A172 (cell line): ENCODE data around the gene MOXD1. TPM values are rescaled to one million over a fixed set of nuclear protein-coding genes. Genes with fewer than 3 reads are reported as not detected.

Source experiments
- DNase-seq: peaks from one replicate; pipeline ENCODE4 v3.0.0-alpha.2; 2015; ENCODE audit warnings: low spot score
- total RNA-seq: library from RNA; depleted of rRNA; stranded (reverse); fragments of >200 nt; shearing (Covaris generic); gene quantifications from 2 replicates; pipeline ENCODE4 v1.2.3, GENCODE V29; 2014

MOXD1 gene
- total RNA-seq, 1 experiment from 2014 or later: 18.5 TPM

- DNase-seq: peak; percentile 67
Observed at GRCh38 chr6:132399376-132400074, 1.8 kb downstream of the MOXD1 start.

DNA sequence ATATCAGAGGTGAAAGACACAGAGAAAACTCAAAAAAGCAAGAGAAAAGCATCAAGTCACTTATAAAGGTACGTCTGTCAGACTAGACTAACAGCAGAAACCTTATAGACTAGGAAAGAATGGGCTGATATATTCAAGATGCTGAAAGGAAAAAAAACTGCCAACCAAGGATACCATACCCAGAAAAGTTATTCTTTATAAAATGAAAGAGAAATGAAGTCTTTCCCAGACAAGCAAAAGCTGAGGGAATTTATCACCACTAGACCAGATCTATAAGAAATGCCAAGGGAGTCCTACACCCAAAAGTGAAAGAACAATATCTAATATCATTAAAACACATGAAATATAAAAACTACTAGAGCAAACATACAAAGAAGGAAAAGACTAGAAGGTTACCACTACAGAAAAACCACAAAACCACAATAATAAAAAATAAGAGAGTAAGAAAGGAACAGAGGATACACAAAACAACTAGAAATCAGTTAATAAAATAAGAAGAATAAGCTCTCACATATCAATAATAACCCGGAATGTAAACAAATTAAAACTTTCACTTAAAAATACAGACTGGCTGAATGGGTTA lies 6.2 kb downstream of the MOXD1 start:
- no peak for DNase-seq

DNA sequence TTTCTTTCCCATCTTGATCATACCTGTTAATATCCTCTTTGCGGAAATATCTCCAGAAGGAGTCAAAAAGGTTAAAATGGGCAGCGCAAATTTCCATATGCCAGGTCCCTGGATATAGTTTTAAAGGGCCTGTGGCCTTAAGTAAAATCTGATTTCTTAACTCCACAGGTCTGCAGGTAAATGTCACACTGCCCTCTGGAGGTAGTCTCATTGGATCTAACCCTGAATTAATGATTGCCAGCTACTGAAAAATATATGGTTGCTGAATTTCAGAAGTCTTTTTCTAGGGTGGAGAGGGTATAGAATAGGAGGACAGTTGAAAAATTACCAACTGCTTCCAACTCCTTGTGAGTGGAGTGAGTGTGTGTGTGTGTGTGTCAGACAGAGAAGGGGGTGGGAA lies 8.5 kb downstream of the MOXD1 start:
- no peak for DNase-seq

DNA sequence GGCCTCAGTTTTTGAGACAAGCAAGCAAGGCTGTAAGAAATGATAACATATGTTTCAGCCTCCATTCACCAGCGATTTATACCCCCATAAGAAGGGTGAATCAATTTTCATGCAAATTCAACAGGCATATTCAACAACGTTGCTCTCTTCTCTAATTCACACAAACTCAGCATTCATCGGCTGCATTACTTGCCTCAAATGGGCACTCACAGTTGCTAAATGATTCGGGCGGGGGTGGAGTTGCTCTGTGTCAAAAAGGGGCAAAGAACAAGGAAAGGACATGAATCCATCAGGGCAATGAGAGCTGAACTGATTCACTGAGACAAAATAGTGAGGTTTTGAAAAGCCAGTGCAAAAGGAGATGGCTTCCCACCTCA lies 9.0 kb downstream of the MOXD1 start:
- DNase-seq: no peak

DNA sequence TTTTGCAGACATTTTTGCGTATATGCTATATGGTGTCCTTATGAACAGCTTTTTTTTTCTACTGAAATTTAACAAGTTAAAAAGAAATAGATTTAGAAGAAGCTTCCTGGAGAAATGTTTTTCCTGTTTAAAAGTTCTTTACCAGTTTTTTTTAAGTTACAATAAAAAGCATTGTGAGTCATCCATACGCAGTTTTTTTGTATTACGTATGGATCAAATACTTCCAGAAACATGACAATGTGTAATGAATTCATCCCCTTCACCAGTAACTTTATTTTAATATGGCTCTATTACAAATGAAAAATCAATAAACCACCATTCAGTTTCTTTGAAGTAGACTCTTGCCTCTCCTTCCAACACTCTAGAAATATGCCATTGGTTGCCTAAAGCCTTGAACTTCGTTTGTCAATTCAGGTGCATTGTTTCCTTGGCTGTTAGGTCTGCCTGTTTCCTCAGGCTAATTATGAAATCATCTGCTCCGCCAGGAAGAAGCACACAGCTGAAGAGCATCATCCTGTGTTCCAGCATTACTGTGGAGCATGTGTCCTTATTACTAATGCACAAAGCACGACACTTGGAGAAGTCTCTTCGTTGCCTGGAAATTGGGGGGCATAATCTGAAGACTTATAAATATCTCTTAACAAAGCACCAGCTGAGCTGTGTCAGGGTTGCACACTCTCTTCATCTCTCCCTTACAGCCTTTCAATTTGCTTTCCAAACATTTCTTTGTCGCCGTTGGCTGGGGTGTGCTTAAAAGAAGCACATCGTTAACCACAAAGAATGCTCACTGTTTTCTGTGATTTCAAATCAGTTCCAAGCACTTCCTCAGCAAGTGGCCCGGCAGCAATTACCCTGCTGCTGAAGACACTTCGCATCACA lies 9.6 kb downstream of the MOXD1 start:
- peak; percentile 83 for DNase-seq

GRCh38 chr6:132390451-132390850 lies 10.8 kb downstream of the MOXD1 start:
- no peak for DNase-seq

- no peak for DNase-seq
Observed at GRCh38 chr6:132390017-132390416, 11.3 kb downstream of the MOXD1 start.

DNA sequence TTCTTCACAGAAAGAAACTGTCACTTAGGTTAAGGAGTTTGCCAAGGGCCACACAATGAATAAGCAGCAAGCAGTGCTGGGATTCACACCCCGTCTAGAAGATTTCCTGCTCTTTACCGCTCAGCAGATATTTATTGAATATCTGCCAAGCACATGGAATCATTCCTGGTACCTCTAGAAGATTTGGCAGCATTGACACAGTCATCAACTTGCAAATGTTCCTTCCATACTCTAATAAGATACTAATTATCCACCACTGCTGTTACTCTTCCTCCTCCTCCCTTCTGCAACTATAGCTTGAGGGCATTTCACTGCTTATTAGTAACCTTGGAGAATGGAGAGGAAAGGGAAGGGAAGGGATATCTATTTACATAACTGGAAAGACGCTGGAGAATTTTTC lies 13.0 kb downstream of the MOXD1 start:
- DNase-seq: no peak

- DNase-seq: no peak
Observed at GRCh38 chr6:132382630-132383175, 18.6 kb downstream of the MOXD1 start.

- no peak for DNase-seq
Observed at GRCh38 chr6:132381381-132381780, 19.9 kb downstream of the MOXD1 start.

DNA sequence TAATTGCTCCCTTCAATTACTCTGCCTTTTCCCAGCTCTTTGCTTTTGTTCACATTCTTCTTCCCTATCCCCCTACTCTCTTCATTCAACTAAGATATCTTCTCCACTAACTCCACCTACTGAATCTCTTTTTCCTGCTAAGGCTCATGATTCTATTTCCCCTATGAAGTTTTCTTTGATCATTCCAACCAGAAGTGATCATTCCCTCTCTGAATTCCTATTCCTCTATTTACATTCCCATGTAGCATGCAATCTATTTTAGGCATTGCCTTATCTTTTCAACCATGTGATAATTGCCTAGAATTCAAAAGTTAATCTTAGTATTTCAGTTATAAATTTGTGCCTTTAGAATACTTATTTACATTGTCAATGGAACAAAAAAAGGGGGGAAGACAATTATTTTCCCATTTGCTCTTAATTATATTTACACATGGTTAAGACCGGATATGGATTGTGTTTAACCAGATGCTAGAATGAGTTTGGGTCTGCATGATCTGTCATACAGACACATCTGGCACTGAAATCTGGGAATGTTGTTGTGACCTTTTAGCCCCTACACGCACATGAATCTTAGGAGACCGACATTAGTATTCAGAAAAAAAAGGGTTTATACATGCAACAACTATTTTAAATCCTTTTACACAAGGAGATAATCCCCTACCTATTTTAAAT lies 20.8 kb downstream of the MOXD1 start:
- no peak for DNase-seq

GRCh38 chr6:132369526-132369925 lies 31.7 kb downstream of the MOXD1 start:
- peak; percentile 76 for DNase-seq

DNA sequence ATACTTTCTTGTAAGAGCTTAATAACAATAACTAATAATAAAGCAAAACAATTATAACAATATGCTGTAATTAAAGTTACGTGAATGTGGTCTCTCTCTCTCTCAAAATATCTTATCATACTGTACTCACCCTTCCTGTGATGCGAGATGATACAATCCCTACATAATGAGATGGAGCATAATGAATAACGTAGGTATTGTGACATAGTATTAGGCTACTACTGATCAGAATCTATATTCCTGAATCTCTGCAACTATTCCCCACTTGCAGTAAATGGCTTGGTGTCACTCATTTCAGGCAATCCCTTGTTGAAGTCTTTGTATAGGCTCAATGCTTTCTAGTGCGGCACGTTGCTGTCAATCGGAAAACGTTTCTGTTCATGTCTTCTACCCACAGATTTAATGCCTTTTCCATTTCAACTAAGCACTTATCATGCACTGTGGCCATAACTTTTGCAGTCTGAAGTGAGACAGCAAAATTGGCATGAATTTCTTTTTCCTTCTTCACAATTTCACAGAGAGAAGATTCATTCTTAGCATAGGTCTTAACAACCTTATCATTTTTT lies 32.3 kb downstream of the MOXD1 start:
- DNase-seq: no peak

- DNase-seq: peak; percentile 62
Observed at GRCh38 chr6:132365281-132365907, 35.9 kb downstream of the MOXD1 start.

DNA sequence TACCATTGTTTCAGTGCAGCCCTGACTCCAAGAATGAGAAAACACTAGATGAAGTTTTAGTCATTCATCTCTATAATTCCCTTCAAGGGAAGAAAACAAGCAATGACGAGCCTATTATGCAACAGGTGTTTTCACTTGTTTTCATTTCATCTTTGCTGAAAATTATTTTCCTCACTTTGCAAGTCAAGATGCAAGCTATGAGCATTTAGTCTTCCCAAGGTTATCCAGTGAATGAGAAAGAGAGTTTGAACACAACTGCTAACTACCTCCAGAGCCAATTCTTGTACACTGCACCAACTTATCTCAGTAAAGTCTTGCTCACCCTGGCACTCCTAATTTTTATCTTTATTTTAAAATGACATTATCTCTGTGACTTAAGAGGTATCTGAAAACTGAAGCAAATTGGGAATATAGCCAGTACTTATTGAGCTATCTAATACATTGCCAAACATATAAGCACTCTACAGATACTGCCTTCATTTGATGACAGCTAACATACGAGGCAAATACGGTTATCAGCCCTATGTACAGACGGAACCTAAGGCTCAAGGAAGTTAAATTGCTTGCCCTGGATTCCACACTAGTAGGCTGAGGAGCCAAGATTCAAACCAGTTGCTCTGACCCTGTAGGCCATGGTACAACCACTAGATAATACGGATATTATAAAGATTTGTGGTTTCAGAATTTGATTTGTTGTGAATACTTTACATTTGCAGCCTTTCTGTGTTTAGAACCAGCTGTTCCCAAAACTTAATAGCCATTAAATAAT lies 36.8 kb downstream of the MOXD1 start:
- no peak for DNase-seq

DNA sequence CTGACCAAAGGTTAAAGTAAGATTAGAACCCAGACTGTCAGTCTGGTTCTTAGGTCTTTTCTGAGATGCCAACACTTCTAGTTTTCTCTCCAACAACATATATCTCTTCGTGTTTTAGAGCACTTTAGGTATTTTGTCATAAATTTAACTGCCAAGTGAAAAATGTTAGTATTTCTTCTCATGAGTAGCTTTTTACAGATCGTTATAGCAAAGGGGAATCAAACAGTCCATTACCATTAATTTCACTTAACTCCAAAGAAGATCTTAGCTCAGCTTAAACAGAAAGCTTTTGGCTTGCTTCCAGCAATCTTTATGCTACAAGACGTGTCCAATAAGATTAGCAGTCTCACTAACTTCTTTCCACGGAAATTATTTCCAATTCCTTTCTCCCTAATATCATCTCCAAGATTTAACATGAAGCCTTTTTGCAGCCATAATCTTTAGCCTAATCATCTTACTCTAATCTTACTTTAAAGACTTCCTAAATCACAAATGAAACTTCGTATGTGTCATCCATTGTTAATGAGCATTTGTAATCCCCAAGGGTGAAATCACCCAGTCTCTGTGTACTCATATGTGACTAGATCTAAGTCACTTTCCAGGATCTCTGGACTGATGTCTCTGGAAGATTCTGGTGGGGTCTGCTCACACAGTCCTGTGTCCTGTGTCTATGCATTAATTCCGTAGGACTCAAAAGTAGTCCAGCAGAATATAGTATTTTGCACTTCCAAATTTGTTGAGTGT lies 38.7 kb downstream of the MOXD1 start:
- DNase-seq: peak; percentile 6

- no peak for DNase-seq
Observed at GRCh38 chr6:132361101-132361500, 40.2 kb downstream of the MOXD1 start.

DNA sequence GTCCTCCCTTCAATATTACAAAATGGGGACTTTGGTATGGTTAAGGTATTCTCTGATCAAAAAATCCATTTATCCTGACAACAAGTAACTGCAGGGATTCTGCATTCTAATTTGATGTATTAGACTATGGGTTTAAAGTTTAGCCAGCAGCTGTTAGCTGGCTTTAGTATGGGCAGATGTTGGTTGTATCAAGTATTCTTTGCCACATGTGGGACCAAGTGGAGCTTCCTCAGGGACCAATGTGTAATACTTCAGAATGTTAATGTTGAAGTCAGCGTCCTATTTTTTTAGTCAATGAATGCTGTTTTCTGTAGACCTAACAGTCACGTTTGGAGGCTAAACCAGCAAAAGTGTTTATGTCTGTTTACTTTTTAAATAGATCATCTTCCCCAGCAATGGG lies 41.4 kb downstream of the MOXD1 start:
- no peak for DNase-seq

GRCh38 chr6:132357120-132357519 lies 44.2 kb downstream of the MOXD1 start:
- peak; percentile 49 for DNase-seq
